B cell (primary cell): ENCODE results near the gene MBD3. TPM values are rescaled to one million over a fixed set of nuclear protein-coding genes. Genes with fewer than 3 reads are reported as not detected.

Experiments
- ATAC-seq: fragments of 200-7000 bp; cut with Tn5 transposase; one replicate; pipeline ENCODE4 v1.10.0; 2021; ENCODE audit warnings: low read depth, mild to moderate bottlenecking, moderate number of reproducible peaks, moderate library complexity
- CTCF ChIA-PET: fragments of 350-600 bp; sonication (Branson Sonifier 250); formaldehyde crosslinking; loops from one replicate; lab custom pipeline; 2021; ENCODE audit warnings: antibody characterized with exemption, inconsistent platforms; lab: Charles Lee
- POLR2A ChIA-PET: fragments of 350-600 bp; sonication (Branson Sonifier 250); formaldehyde crosslinking; loops from one replicate; lab custom pipeline; 2021; ENCODE audit warnings: antibody characterized with exemption; lab: Charles Lee
- DNase-seq: peaks from one replicate; pipeline ENCODE4 v3.0.0; 2013
- H2AFZ ChIP-seq: 2 replicates; pipeline ENCODE4 v1.6.1; 2012; ENCODE audit warnings: mild to moderate bottlenecking, low read depth, low read length; ENCODE audit not compliant: insufficient read depth, poor library complexity, severe bottlenecking
- H3K27ac ChIP-seq, 2 donors: 1 replicate in 1 of 2; 2 replicates in 1 of 2; pipeline ENCODE4 v1.5.1; 2012 to 2013; ENCODE audit warnings: low read length in 2 of 2, mild to moderate bottlenecking in 2 of 2, moderate library complexity in 1 of 2
- H3K27me3 ChIP-seq, 4 experiments: fragments of 200-600 bp in 1 of 4; sonication (generic) in 1 of 4; replicated peaks in 1 of 4; 1 replicate in 2 of 4; 2 replicates in 2 of 4; pipeline versions ENCODE4 v1.6.1 to v1.7.0; 2013 to 2016; ENCODE audit warnings: low read length in 3 of 4, mild to moderate bottlenecking in 2 of 4, mixed read lengths in 1 of 4, moderate library complexity in 1 of 4; ENCODE audit not compliant: insufficient read depth in 4 of 4, control insufficient read depth in 3 of 4; ENCODE audit errors: control extremely low read depth in 1 of 4
- H3K36me3 ChIP-seq, 2 experiments: replicated peaks in 1 of 2; 1 replicate in 1 of 2; 2 replicates in 1 of 2; pipeline versions ENCODE4 v1.6.1 to v1.7.1; 2013; ENCODE audit warnings: low read length in 1 of 2; ENCODE audit not compliant: insufficient read depth in 2 of 2, control insufficient read depth in 1 of 2; ENCODE audit errors: control extremely low read depth in 1 of 2, extremely low read depth in 1 of 2
- H3K4me1 ChIP-seq, 2 donors: fragments of 200-600 bp in 1 of 2; sonication (generic) in 1 of 2; 1 replicate in 1 of 2; 2 replicates in 1 of 2; pipeline versions ENCODE4 v1.5.1 to v1.6.1; 2013 to 2017; ENCODE audit warnings: low read length in 2 of 2; ENCODE audit not compliant: control insufficient read depth in 2 of 2, insufficient read depth in 2 of 2
- H3K4me2 ChIP-seq: replicated peaks from 2 replicates; pipeline ENCODE3; 2012; ENCODE audit warnings: mild to moderate bottlenecking, low read depth, low read length; ENCODE audit not compliant: poor library complexity, severe bottlenecking
- H3K4me3 ChIP-seq, 5 experiments: fragments of 200-600 bp in 1 of 5; sonication (generic) in 1 of 5; 1 replicate in 3 of 5; 2 replicates in 2 of 5; pipeline versions ENCODE4 v1.5.1 to v1.7.0; 2011 to 2016; ENCODE audit warnings: low read length in 4 of 5, mild to moderate bottlenecking in 4 of 5, low read depth in 2 of 5, control low read depth in 1 of 5, moderate library complexity in 1 of 5; ENCODE audit not compliant: insufficient read depth in 1 of 5; ENCODE audit errors: control extremely low read depth in 1 of 5, extremely low read depth in 1 of 5
- H3K79me2 ChIP-seq: fragments of 200-600 bp; sonication (generic); one replicate; pipeline ENCODE4 v1.6.0; 2016; ENCODE audit warnings: low read length; ENCODE audit not compliant: control insufficient read depth, insufficient read depth
- H3K9ac ChIP-seq: fragments of 200-600 bp; sonication (generic); 2 replicates; pipeline ENCODE4 v1.6.1; 2017; ENCODE audit warnings: mild to moderate bottlenecking, low read length, moderate library complexity
- H3K9me3 ChIP-seq, 3 donors: one replicate each; pipeline versions ENCODE4 v1.6.1 to v1.7.1; 2013; ENCODE audit warnings: low read length in 2 of 3; ENCODE audit not compliant: control insufficient read depth in 2 of 3, insufficient read depth in 1 of 3; ENCODE audit errors: control extremely low read depth in 1 of 3
- H4K20me1 ChIP-seq: 2 replicates; pipeline ENCODE4 v1.6.0; 2012; ENCODE audit warnings: mild to moderate bottlenecking, low read length; ENCODE audit not compliant: insufficient read depth, control insufficient read depth, poor library complexity, severe bottlenecking
- H3K27ac Mint-ChIP-seq: one replicate; pipeline ENCODE4 v1.8.0; 2021; ENCODE audit warnings: mixed read lengths
- H3K27me3 Mint-ChIP-seq: one replicate; pipeline ENCODE4 v1.8.0; 2021; ENCODE audit warnings: mixed read lengths
- H3K4me1 Mint-ChIP-seq: one replicate; pipeline ENCODE4 v1.8.0; 2021; ENCODE audit warnings: mixed read lengths
- H3K4me3 Mint-ChIP-seq: one replicate; pipeline ENCODE4 v1.8.0; 2021; ENCODE audit warnings: mixed read lengths
- H3K9me3 Mint-ChIP-seq: one replicate; pipeline ENCODE4 v1.8.0; 2022; ENCODE audit warnings: mixed read lengths; ENCODE audit not compliant: insufficient read depth
- EZH2 ChIP-seq: IDR thresholded peaks from 2 replicates; pipeline ENCODE4 v1.6.1; 2012; ENCODE audit warnings: borderline replicate concordance, low read depth, mild to moderate bottlenecking, moderate library complexity, low read length; ENCODE audit not compliant: insufficient read depth, poor library complexity, severe bottlenecking
- WGBS: methylation state at CpG from one replicate; pipeline ENCODE4 v1.1.5; 2013; ENCODE audit warnings: missing lambda C conversion rate; ENCODE audit not compliant: insufficient coverage; 5-methylcytosine and 5-hydroxymethylcytosine counted together
- intact Hi-C: fragments of 100-400 bp; cut with micrococcal nuclease; formaldehyde crosslinking; loops from one replicate; pipeline ENCODE4 v1.10.0; 2022
- polyA plus RNA-seq: library from polyadenylated mRNA; depleted of rRNA; stranded (reverse); fragments of >200 nt; gene quantifications from 2 replicates; pipeline ENCODE4 v1.2.3, GENCODE V29; 2012
- total RNA-seq, 2 donors: library from RNA; stranded (reverse); fragments of 120-200 nt in 1 of 2; gene quantifications; 1 replicate in 1 of 2; 2 replicates in 1 of 2; pipeline versions ENCODE4 v1.2.3 to v1.2.4, GENCODE V29; 2013 to 2022
- TF ChIP-seq, protein P1 (sequence below): fragments of 200-600 bp; IDR thresholded peaks from one replicate; pipeline ENCODE4 v1.8.0; 2022; ENCODE audit warnings: antibody characterized with exemption, mild to moderate bottlenecking

The MBD3 gene
- total and polyA plus RNA-seq, 2 donors (not counting 1 experiment from before 2014, with no cell fraction given): 48.1 to 84.6 TPM

DNA sequence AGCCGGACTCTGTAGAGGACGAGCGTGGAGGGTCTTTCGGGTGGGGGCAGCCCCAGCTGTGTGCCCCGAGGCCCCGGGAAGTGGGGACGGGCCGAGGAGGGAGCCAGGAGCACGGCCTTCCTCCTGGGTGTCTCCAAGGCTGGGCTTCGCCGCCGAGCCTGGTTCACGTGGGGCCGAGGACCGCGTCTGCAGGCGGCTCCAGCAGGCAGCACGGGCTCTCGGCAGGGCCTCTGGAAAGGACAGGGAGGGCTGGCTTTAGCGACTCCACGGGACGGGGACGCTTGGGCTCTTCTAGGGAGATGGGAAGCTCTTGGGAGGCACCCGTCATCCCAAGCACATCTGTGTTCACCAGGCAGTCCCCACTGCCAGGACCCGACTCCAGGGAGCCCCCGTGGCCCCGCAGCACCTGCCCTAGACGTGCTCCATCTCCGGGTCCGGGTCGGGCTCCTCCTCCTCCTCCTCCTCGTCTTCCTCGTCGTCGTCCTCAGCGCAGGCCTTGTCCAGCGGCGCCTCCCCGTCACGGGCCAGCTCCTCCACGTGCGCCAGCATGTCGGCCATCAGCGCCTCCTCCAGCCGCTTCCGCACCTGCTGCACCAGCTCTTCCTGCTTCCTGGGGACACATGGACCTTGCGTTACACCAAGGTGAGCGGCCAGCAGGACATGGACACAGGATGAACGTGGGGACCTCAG lies 14.6 kb downstream of the MBD3 start:
- Mint-ChIP-seq H3K4me3 (no peak overlapping the region), H3K9me3 (no peaks in the 10 kb centered on the region), H3K27ac (no peak overlapping the region), H3K4me1 (no peaks in the 10 kb centered on the region), H3K27me3 (no peaks in the 10 kb centered on the region)
- peaks cover 27% of the 10 kb centered on the region for H3K79me2 ChIP-seq
- 94% methylated on average over 49 of the region's 49 CpGs for WGBS
- H4K20me1 ChIP-seq: peaks cover 22% of the 10 kb centered on the region
- intact Hi-C loops: no loop called here
- no peaks in the 10 kb centered on the region for H3K4me1 ChIP-seq
- TF ChIP-seq, protein P1, sequence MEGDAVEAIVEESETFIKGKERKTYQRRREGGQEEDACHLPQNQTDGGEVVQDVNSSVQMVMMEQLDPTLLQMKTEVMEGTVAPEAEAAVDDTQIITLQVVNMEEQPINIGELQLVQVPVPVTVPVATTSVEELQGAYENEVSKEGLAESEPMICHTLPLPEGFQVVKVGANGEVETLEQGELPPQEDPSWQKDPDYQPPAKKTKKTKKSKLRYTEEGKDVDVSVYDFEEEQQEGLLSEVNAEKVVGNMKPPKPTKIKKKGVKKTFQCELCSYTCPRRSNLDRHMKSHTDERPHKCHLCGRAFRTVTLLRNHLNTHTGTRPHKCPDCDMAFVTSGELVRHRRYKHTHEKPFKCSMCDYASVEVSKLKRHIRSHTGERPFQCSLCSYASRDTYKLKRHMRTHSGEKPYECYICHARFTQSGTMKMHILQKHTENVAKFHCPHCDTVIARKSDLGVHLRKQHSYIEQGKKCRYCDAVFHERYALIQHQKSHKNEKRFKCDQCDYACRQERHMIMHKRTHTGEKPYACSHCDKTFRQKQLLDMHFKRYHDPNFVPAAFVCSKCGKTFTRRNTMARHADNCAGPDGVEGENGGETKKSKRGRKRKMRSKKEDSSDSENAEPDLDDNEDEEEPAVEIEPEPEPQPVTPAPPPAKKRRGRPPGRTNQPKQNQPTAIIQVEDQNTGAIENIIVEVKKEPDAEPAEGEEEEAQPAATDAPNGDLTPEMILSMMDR: no peak
- no peak for TF ChIP-seq EZH2
- H3K9me3 ChIP-seq: no peaks in the 10 kb centered on the region
- no peaks in the 10 kb centered on the region for H3K27me3 ChIP-seq
- ChIA-PET POLR2A (interaction anchor here (0.6 kb wide), 1 partner anchor 138 kb away, joined by 3 read pairs; no protein-coding TSS in a partner anchor), CTCF (interaction anchor here (0.9 kb wide), 1 partner anchor 94 kb away, joined by 4 read pairs; no protein-coding TSS in a partner anchor)
- H2AFZ ChIP-seq: no peak overlapping the region
- DNase-seq: no peak
- no peak for ATAC-seq
- H3K9ac ChIP-seq: no peak overlapping the region
- H3K4me3 ChIP-seq: no peak overlapping the region
- no peak overlapping the region for H3K27ac ChIP-seq
- no peak overlapping the region for H3K4me2 ChIP-seq
- H3K36me3 ChIP-seq: peaks cover 0 to 50% of the 10 kb centered on the region in 2 experiments
